ENCODE data around the gene CDCA8.

DNA sequence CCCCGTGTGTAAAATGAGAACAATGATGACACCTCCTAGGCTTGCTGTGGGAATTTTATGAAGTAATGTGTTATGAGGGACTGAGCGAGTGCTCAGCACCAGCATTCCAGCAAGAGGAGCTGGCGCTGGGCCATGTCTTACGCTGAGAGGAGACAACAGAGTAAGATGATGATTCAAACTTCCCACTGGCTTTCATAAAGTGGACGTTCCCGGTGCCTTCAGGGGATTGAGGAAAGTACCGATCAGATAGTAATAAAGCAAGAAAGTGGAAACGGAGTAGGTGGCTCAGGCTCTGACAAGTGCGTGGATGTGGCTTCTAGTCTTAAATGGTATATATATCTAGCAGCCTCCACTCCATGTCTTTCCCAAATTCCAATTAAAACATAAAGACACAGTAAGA, 48.8 kb downstream of the CDCA8 start:
- TF ChIP-seq, protein P1, sequence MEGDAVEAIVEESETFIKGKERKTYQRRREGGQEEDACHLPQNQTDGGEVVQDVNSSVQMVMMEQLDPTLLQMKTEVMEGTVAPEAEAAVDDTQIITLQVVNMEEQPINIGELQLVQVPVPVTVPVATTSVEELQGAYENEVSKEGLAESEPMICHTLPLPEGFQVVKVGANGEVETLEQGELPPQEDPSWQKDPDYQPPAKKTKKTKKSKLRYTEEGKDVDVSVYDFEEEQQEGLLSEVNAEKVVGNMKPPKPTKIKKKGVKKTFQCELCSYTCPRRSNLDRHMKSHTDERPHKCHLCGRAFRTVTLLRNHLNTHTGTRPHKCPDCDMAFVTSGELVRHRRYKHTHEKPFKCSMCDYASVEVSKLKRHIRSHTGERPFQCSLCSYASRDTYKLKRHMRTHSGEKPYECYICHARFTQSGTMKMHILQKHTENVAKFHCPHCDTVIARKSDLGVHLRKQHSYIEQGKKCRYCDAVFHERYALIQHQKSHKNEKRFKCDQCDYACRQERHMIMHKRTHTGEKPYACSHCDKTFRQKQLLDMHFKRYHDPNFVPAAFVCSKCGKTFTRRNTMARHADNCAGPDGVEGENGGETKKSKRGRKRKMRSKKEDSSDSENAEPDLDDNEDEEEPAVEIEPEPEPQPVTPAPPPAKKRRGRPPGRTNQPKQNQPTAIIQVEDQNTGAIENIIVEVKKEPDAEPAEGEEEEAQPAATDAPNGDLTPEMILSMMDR (IDR thresholded peaks at IDR 0.05): no peak
- no peak for TF ChIP-seq POLR2A (IDR thresholded peaks at IDR 0.05)

Measured in Peyer's patch (tissue), 4 donors.